ENCODE data around the gene SRSF7. TPM values are rescaled to one million over a fixed set of nuclear protein-coding genes. Genes with fewer than 3 reads are reported as not detected.
"Not testable (repeated sequence)": the region's sequence is repeated elsewhere in the genome, so short reads cannot be mapped to it uniquely, and the experiment has no call there.

The SRSF7 gene
- total RNA-seq, 4 donors from 2014 or later = 21.5 to 51.4 (median 34.1) TPM

- no peak overlapping the region for H3K4me3 ChIP-seq
- in situ Hi-C loops (cut with MboI; ENCODE audit: low sequenced_read_pairs in 4 of 4) (no loop called here), intact Hi-C loops (cut with DNase I; ENCODE audit: low total_unique reads) (no loop called here)
- no peak for TF ChIP-seq POLR2A (IDR thresholded peaks at IDR 0.05)
- no peak for TF ChIP-seq CTCF (IDR thresholded peaks at IDR 0.05 in 4 of 5, conservative IDR thresholded peaks at IDR 0.05 in 1 of 5)
- H3K27ac ChIP-seq = no peak overlapping the region
- H3K4me1 ChIP-seq = no peaks in the 10 kb centered on the region
- no peak for ATAC-seq
- H3K27me3 ChIP-seq = no peaks in the 10 kb centered on the region
- no peaks in the 10 kb centered on the region for H3K36me3 ChIP-seq
- H3K9me3 ChIP-seq = no peaks in the 10 kb centered on the region
- no peak for DNase-seq
Measured at GRCh38 chr2:38712413-38712812, 38.7 kb downstream of the SRSF7 start.

GRCh38 chr2:38711558-38711957, 39.6 kb downstream of the SRSF7 start:
- TF ChIP-seq POLR2A (IDR thresholded peaks at IDR 0.05) (no peak), CTCF (IDR thresholded peaks at IDR 0.05 in 4 of 5, conservative IDR thresholded peaks at IDR 0.05 in 1 of 5) (no peak)
- no peaks in the 10 kb centered on the region for H3K27me3 ChIP-seq
- no peaks in the 10 kb centered on the region for H3K4me1 ChIP-seq
- no peak overlapping the region for H3K4me3 ChIP-seq
- DNase-seq (no peak), ATAC-seq (no peak)
- no peaks in the 10 kb centered on the region for H3K9me3 ChIP-seq
- no peaks in the 10 kb centered on the region for H3K36me3 ChIP-seq
- intact Hi-C loops (cut with DNase I; ENCODE audit: low total_unique reads) (no loop called here), in situ Hi-C loops (cut with MboI; ENCODE audit: low sequenced_read_pairs in 4 of 4) (no loop called here)
- H3K27ac ChIP-seq = no peak overlapping the region

GRCh38 chr2:38709567-38710194, 41.5 kb downstream of the SRSF7 start:
- Histone ChIP-seq H3K36me3 (no peaks in the 10 kb centered on the region), H3K4me3 (no peak overlapping the region)

GRCh38 chr2:38708900-38709566, 42.1 kb downstream of the SRSF7 start:
- no peak overlapping the region for H3K4me3 ChIP-seq
- no peak for TF ChIP-seq POLR2A (IDR thresholded peaks at IDR 0.05)
- TF ChIP-seq CTCF (IDR thresholded peaks at IDR 0.05 in 4 of 5, conservative IDR thresholded peaks at IDR 0.05 in 1 of 5) = no peak
- intact Hi-C loops (cut with DNase I; ENCODE audit: low total_unique reads) (no loop called here), in situ Hi-C loops (cut with MboI; ENCODE audit: low sequenced_read_pairs in 4 of 4) (no loop called here)
- H3K36me3 ChIP-seq = no peaks in the 10 kb centered on the region
- no peaks in the 10 kb centered on the region for H3K4me1 ChIP-seq
- DNase-seq = no peak
- H3K9me3 ChIP-seq = no peaks in the 10 kb centered on the region
- no peak for ATAC-seq
- H3K27me3 ChIP-seq = no peaks in the 10 kb centered on the region
- H3K27ac ChIP-seq = peak overlapping the region in 1 of 4 donors; percentile 55

More at GRCh38 chr2:38709567-38710194, 41.5 kb downstream of the SRSF7 start:
- DNase-seq (no peak), ATAC-seq (no peak)
- in situ Hi-C loops (cut with MboI; ENCODE audit: low sequenced_read_pairs in 4 of 4) = no loop called here
- Histone ChIP-seq H3K27ac (no peak overlapping the region), H3K4me1 (no peaks in the 10 kb centered on the region), H3K9me3 (no peaks in the 10 kb centered on the region), H3K27me3 (no peaks in the 10 kb centered on the region)
- intact Hi-C loops (cut with DNase I; ENCODE audit: low total_unique reads) = no loop called here
- TF ChIP-seq POLR2A (IDR thresholded peaks at IDR 0.05) (no peak), CTCF (IDR thresholded peaks at IDR 0.05 in 4 of 5, conservative IDR thresholded peaks at IDR 0.05 in 1 of 5) (no peak)

GRCh38 chr2:38708491-38708890, 42.7 kb downstream of the SRSF7 start:
- DNase-seq; ATAC-seq; H3K36me3 ChIP-seq; in situ Hi-C loops (cut with MboI; ENCODE audit: low sequenced_read_pairs in 4 of 4); H3K4me3 ChIP-seq; H3K9me3 ChIP-seq; H3K4me1 ChIP-seq; H3K27me3 ChIP-seq; intact Hi-C loops (cut with DNase I; ENCODE audit: low total_unique reads): not testable (repeated sequence)
- H3K27ac ChIP-seq = peak overlapping the region in 1 of 4 donors; percentile 55
